CD4-positive, alpha-beta T cell (primary cell): Measurements from ENCODE around the gene ITGB6. TPM values are rescaled to one million over a fixed set of nuclear protein-coding genes. Genes with fewer than 3 reads are reported as not detected.

ENCODE experiments used
- ATAC-seq: fragments of 200-7000 bp; cut with Tn5 transposase; one replicate; pipeline ENCODE4 v1.10.0; 2022; ENCODE audit warnings: mild to moderate bottlenecking; ENCODE audit not compliant: poor library complexity
- CTCF ChIA-PET: fragments of 350-600 bp; sonication (Branson Sonifier 250); formaldehyde crosslinking; loops from one replicate; lab custom pipeline; 2021; ENCODE audit warnings: antibody characterized with exemption, inconsistent platforms; lab: Charles Lee
- POLR2A ChIA-PET: fragments of 350-600 bp; sonication (Branson Sonifier 250); formaldehyde crosslinking; loops from one replicate; lab custom pipeline; 2021; ENCODE audit warnings: antibody characterized with exemption, inconsistent platforms; lab: Charles Lee
- DNase-seq, 14 experiments: peaks; one replicate each; pipeline ENCODE4 v3.0.0-alpha.2; 2013 to 2020; ENCODE audit warnings: mixed read lengths in 2 of 14
- H3K27ac ChIP-seq, 2 donors: one replicate each; pipeline versions ENCODE4 v1.5.1 to v1.7.0; 2013; ENCODE audit warnings: low read length in 2 of 2, low read depth in 1 of 2, mild to moderate bottlenecking in 1 of 2
- H3K27me3 ChIP-seq, 2 experiments: 1 replicate in 1 of 2; 2 replicates in 1 of 2; pipeline versions ENCODE4 v1.6.1 to v1.7.0; 2013; ENCODE audit warnings: low read length in 2 of 2, control low read depth in 1 of 2, mild to moderate bottlenecking in 1 of 2, moderate library complexity in 1 of 2; ENCODE audit not compliant: insufficient read depth in 2 of 2, control insufficient read depth in 1 of 2
- H3K36me3 ChIP-seq: one replicate; pipeline ENCODE4 v1.6.1; 2013; ENCODE audit warnings: low read length, control low read depth; ENCODE audit not compliant: insufficient read depth
- H3K4me1 ChIP-seq: one replicate; pipeline ENCODE4 v1.6.1; 2013; ENCODE audit warnings: low read length, control low read depth; ENCODE audit not compliant: insufficient read depth
- H3K4me3 ChIP-seq: one replicate; pipeline ENCODE4 v1.5.1; 2013; ENCODE audit warnings: mild to moderate bottlenecking, low read length, moderate library complexity
- H3K9me3 ChIP-seq, 2 experiments: 1 replicate in 1 of 2; 2 replicates in 1 of 2; pipeline versions ENCODE4 v1.6.1 to v1.7.0; 2013; ENCODE audit warnings: low read length in 2 of 2, mild to moderate bottlenecking in 2 of 2, control low read depth in 1 of 2, moderate library complexity in 1 of 2; ENCODE audit not compliant: control insufficient read depth in 1 of 2, insufficient read depth in 1 of 2
- H3K27ac Mint-ChIP-seq: one replicate; pipeline ENCODE4 v1.8.0; 2020; ENCODE audit warnings: mixed read lengths
- H3K27me3 Mint-ChIP-seq: one replicate; pipeline ENCODE4 v1.8.0; 2021; ENCODE audit warnings: mixed read lengths
- H3K36me3 Mint-ChIP-seq: one replicate; pipeline ENCODE4 v1.8.0; 2021; ENCODE audit warnings: low read depth, mixed read lengths
- H3K4me1 Mint-ChIP-seq: one replicate; pipeline ENCODE4 v1.8.0; 2021; ENCODE audit warnings: low read depth, mixed read lengths
- H3K4me3 Mint-ChIP-seq: one replicate; pipeline ENCODE4 v1.8.0; 2020; ENCODE audit warnings: mild to moderate bottlenecking, mixed read lengths
- H3K9me3 Mint-ChIP-seq: one replicate; pipeline ENCODE4 v1.8.0; 2020; ENCODE audit warnings: mixed read lengths
- intact Hi-C, 2 experiments: fragments of 100-400 bp; cut with DNase I in 1 of 2; cut with micrococcal nuclease in 1 of 2; formaldehyde crosslinking; loops; one replicate each; pipeline versions ENCODE4 v1.15.1 to v1.9.0; 2023 to 2025; cut with DNase I, micrococcal nuclease
- total RNA-seq, 174 experiments: library from RNA in 2 of 174; stranded (reverse) in 2 of 174; gene quantifications; one replicate each; pipeline ENCODE4 v1.2.3 and lab custom pipeline; 2021 to 2026
- TF ChIP-seq, protein P1 (sequence below): fragments of 200-600 bp; IDR thresholded peaks from one replicate; pipeline ENCODE4 v1.8.0; 2022; ENCODE audit warnings: antibody characterized with exemption, mild to moderate bottlenecking

ITGB6 gene
- total RNA-seq, 2 experiments from 2014 or later, result not detected

DNA sequence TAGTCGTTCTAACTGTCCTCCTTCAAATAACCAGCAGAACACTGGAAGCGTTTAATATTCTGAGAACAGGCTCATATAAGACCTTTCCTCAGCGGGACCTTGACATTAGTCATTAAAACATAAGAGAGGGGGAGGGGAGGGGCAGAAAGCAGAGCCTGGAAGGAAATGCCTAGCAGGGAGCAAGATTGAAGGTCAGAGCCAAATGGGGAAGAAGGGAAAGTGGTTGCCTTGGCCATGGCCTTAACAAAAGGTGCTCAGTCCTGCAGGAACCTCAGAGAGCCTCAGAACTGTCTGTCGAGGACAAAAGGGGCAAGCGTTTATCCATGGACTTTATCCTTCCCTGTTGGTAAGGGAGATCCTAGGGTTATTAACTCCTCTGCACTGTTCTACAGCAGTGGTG, 136.8 kb downstream of the ITGB6 start:
- H3K9me3 Mint-ChIP-seq, result no peaks in the 10 kb centered on the region
- H3K27ac Mint-ChIP-seq, result no peak overlapping the region
- H3K4me3 Mint-ChIP-seq, result peak overlapping the region; percentile 81
- no peaks in the 10 kb centered on the region for H3K36me3 Mint-ChIP-seq
- H3K36me3 ChIP-seq, result no peaks in the 10 kb centered on the region
- ChIA-PET POLR2A (no interaction called here), CTCF (no interaction called here)
- intact Hi-C loops, result no loop called here
- H3K4me1 Mint-ChIP-seq, result peaks cover 9% of the 10 kb centered on the region
- H3K4me3 ChIP-seq, result no peak overlapping the region
- peaks cover 0 to 15% of the 10 kb centered on the region in 2 experiments for H3K9me3 ChIP-seq
- TF ChIP-seq, protein P1, sequence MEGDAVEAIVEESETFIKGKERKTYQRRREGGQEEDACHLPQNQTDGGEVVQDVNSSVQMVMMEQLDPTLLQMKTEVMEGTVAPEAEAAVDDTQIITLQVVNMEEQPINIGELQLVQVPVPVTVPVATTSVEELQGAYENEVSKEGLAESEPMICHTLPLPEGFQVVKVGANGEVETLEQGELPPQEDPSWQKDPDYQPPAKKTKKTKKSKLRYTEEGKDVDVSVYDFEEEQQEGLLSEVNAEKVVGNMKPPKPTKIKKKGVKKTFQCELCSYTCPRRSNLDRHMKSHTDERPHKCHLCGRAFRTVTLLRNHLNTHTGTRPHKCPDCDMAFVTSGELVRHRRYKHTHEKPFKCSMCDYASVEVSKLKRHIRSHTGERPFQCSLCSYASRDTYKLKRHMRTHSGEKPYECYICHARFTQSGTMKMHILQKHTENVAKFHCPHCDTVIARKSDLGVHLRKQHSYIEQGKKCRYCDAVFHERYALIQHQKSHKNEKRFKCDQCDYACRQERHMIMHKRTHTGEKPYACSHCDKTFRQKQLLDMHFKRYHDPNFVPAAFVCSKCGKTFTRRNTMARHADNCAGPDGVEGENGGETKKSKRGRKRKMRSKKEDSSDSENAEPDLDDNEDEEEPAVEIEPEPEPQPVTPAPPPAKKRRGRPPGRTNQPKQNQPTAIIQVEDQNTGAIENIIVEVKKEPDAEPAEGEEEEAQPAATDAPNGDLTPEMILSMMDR, result no peak
- peaks cover 59% of the 10 kb centered on the region for H3K27me3 Mint-ChIP-seq
- H3K4me1 ChIP-seq, result peaks cover 13% of the 10 kb centered on the region
- H3K27ac ChIP-seq, result no peak overlapping the region
- peaks cover 31 to 48% of the 10 kb centered on the region in 2 experiments for H3K27me3 ChIP-seq
- ATAC-seq (no peak), DNase-seq (no peak)

GRCh38 chr2:160062292-160063005, 137.6 kb downstream of the ITGB6 start, which contains the start of gene PLA2R1:
TSS of gene PLA2R1 (minus strand) at chr2:160062615. CDS start at chr2:160062403, 212 bp downstream.
- peaks cover 13% of the 10 kb centered on the region for H3K4me1 ChIP-seq
- Mint-ChIP-seq H3K4me3 (peak within 1 kb of the TSS; percentile 81), H3K27ac (no peak within 1 kb of the TSS), H3K27me3 (peaks cover 67% of the 10 kb centered on the region), H3K9me3 (no peaks in the 10 kb centered on the region), H3K36me3 (no peaks in the 10 kb centered on the region), H3K4me1 (peaks cover 9% of the 10 kb centered on the region)
- CTCF ChIA-PET, result no interaction called here
- peaks cover 31 to 48% of the 10 kb centered on the region in 2 experiments for H3K27me3 ChIP-seq
- peaks cover 0 to 15% of the 10 kb centered on the region in 2 experiments for H3K9me3 ChIP-seq
- TF ChIP-seq, protein P1, result no peak
- peak in 1 of 14 experiments; percentile 5 for DNase-seq
- H3K27ac ChIP-seq, result no peak within 1 kb of the TSS
- ATAC-seq, result peak; percentile 39
- peak within 1 kb of the TSS; percentile 31 for H3K4me3 ChIP-seq
- intact Hi-C loops, result no loop called here
- no peaks in the 10 kb centered on the region for H3K36me3 ChIP-seq
- POLR2A ChIA-PET, result no interaction called here

DNA sequence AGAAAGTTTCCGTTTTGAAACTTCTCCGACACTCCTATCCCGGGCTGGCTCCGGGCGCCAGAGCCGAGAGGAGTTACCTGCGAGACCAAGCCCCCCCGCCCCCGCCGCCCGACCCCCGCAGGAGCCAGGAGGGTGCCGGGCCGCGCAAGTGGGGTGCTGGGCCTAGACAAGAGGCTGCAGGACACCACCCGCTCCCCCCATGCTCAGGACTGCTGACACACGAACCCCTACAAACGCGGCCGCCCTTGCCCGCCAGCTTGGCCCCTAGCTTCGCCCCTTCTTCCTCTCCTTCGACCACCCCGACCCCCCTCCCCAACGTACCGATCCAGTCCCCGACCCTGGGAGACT, 138.2 kb downstream of the ITGB6 start:
- no peak overlapping the region for H3K27ac ChIP-seq
- H3K9me3 Mint-ChIP-seq, result no peaks in the 10 kb centered on the region
- peaks cover 0 to 15% of the 10 kb centered on the region in 2 experiments for H3K9me3 ChIP-seq
- H3K27ac Mint-ChIP-seq, result no peak overlapping the region
- TF ChIP-seq, protein P1, result no peak
- intact Hi-C loops, result no loop called here
- ChIA-PET POLR2A (no interaction called here), CTCF (no interaction called here)
- H3K27me3 Mint-ChIP-seq, result peaks cover 70% of the 10 kb centered on the region
- no peaks in the 10 kb centered on the region for H3K36me3 ChIP-seq
- peak overlapping the region; percentile 31 for H3K4me3 ChIP-seq
- DNase-seq (no peak), ATAC-seq (no peak)
- peaks cover 9% of the 10 kb centered on the region for H3K4me1 Mint-ChIP-seq
- peaks cover 13% of the 10 kb centered on the region for H3K4me1 ChIP-seq
- no peaks in the 10 kb centered on the region for H3K36me3 Mint-ChIP-seq
- peak overlapping the region; percentile 70 for H3K4me3 Mint-ChIP-seq
- peaks cover 31 to 48% of the 10 kb centered on the region in 2 experiments for H3K27me3 ChIP-seq
